ENCODE results near the gene TRIOBP.

GRCh38 chr22:37647317-37647716 lies 49.5 kb upstream of the TRIOBP start:
- TF ChIP-seq CTCF (IDR thresholded peaks at IDR 0.05): no peak
- no peak for TF ChIP-seq POLR2A (IDR thresholded peaks at IDR 0.05)
- no peak for TF ChIP-seq EP300 (IDR thresholded peaks at IDR 0.05)
- no peak for TF ChIP-seq POLR2AphosphoS5 (IDR thresholded peaks at IDR 0.05)
